Endothelial cell of umbilical vein (primary cell): ENCODE results near the gene MTMR6.

Source experiments
- EZH2 ChIP-seq: IDR thresholded peaks from 2 replicates; pipeline ENCODE4 v1.6.1; 2012; ENCODE audit warnings: borderline replicate concordance, low read depth, mild to moderate bottlenecking, moderate library complexity, low read length, inconsistent platforms; ENCODE audit not compliant: severe bottlenecking
- FOS ChIP-seq: IDR thresholded peaks from 2 replicates; pipeline ENCODE4 v1.6.1; 2011; ENCODE audit warnings: mild to moderate bottlenecking, low read length, moderate library complexity, borderline replicate concordance; ENCODE audit not compliant: insufficient read depth
- MYC ChIP-seq: IDR thresholded peaks from one replicate; pipeline ENCODE4 v1.6.1; 2011; ENCODE audit warnings: mild to moderate bottlenecking, low read depth, low read length
- POLR2A ChIP-seq: IDR thresholded peaks from 2 replicates; pipeline ENCODE4 v1.6.1; 2012; ENCODE audit warnings: low read depth, mild to moderate bottlenecking, control low read depth, low read length
- POLR2AphosphoS5 ChIP-seq: IDR thresholded peaks from 2 replicates; pipeline ENCODE4 v1.6.1; 2012; ENCODE audit warnings: low read depth, mild to moderate bottlenecking, control low read depth, low read length, moderate library complexity; ENCODE audit not compliant: insufficient read depth
- TF ChIP-seq, protein P1 (sequence below), 2 donors: IDR thresholded peaks; 1 replicate in 1 of 2; 2 replicates in 1 of 2; pipeline ENCODE4 v1.5.1; 2011; ENCODE audit warnings: low read length in 2 of 2, mild to moderate bottlenecking in 2 of 2, moderate library complexity in 2 of 2, control low read depth in 1 of 2, inconsistent platforms in 1 of 2, low read depth in 1 of 2; ENCODE audit not compliant: insufficient read depth in 1 of 2; ENCODE audit errors: extremely low read depth in 1 of 2
- TF ChIP-seq, protein P2 (sequence below): IDR thresholded peaks from 2 replicates; pipeline ENCODE4 v1.6.1; 2011; ENCODE audit not compliant: insufficient read depth, insufficient read length

DNA sequence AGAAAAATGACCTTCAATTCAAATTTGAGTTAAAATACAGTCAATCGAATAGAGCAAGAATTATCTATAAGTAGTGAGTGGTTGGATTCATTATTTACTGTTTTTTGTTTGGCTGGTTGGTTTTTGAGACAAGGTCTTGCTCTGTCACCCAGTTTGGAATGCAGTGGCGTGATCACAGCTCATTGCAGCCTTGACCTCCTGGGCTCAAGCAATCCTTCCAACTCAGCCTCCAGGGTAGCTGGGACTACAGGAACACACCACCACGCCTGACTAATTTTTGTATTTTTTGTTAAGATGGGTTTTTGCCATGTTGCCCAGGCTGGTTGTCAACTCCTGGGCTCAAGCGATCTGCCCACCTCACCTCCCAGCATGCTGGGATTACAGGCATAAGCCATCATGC lies 25.0 kb downstream of the MTMR6 start:
- TF ChIP-seq, protein P1, sequence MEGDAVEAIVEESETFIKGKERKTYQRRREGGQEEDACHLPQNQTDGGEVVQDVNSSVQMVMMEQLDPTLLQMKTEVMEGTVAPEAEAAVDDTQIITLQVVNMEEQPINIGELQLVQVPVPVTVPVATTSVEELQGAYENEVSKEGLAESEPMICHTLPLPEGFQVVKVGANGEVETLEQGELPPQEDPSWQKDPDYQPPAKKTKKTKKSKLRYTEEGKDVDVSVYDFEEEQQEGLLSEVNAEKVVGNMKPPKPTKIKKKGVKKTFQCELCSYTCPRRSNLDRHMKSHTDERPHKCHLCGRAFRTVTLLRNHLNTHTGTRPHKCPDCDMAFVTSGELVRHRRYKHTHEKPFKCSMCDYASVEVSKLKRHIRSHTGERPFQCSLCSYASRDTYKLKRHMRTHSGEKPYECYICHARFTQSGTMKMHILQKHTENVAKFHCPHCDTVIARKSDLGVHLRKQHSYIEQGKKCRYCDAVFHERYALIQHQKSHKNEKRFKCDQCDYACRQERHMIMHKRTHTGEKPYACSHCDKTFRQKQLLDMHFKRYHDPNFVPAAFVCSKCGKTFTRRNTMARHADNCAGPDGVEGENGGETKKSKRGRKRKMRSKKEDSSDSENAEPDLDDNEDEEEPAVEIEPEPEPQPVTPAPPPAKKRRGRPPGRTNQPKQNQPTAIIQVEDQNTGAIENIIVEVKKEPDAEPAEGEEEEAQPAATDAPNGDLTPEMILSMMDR (IDR thresholded peaks at IDR 0.05; ENCODE audit: extremely low read depth in 1 of 2, insufficient read depth in 1 of 2, low read depth in 1 of 2, low read length in 2 of 2) = no peak
- TF ChIP-seq POLR2A (no peak), EZH2 (no peak), MYC (no peak), POLR2AphosphoS5 (no peak), FOS (no peak)
- TF ChIP-seq, protein P2, sequence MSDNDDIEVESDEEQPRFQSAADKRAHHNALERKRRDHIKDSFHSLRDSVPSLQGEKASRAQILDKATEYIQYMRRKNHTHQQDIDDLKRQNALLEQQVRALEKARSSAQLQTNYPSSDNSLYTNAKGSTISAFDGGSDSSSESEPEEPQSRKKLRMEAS = no peak
